ENCODE measurements around the gene ANKRD34B. TPM values are rescaled to one million over a fixed set of nuclear protein-coding genes. Genes with fewer than 3 reads are reported as not detected.

Gene ANKRD34B
- total RNA-seq = 1.5 and 2.2 TPM in 2 replicates

DNA sequence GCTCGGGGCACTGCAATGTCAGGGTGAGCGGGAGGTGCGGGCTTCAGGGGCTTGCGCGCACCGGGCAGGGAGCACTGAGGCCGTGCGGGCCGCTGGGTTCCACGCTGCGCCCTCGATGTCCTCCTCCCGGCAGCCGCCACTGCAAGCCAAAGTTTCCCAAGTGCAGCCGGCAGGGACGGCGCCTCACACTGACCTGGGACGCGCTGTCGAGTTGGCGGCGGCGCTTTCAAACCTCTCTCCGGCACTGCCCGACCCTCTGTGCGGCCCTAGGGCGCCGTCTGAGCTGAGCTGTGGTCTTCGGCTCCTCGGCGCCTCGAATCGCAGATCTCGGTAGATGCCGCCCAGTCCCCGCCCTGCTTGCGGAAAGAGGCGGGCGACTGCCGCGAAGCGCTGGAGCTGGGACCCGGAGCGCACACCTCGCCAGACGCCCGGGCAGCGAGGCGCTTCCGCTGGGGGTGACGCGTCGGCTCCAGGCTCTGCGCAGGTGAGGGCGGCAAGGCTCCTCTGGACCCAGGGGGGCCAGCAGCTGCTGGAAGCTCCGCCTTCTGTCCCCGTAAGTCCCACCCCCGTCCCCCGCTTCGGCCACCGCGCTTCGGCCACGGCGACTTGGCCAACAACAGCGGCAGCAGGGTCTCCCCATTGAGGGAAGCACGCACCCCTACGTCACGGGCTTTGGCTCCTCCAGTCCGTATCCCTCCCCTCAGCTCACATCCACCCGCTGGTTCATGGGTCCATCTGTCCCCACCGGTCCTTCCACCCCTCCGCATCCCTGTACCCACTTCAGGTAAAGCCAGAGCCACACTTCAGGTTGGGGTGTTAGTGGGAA is at the start of gene ANKRD34B:
Gene ANKRD34B (minus strand): TSS at position 320 of the 826 bp plus-strand sequence. CDS start 10,261 bp downstream, outside the sequence.
- Histone ChIP-seq H3K27me3 (ENCODE audit: control insufficient read depth, insufficient read depth, low read length) (peaks cover 21% of the 10 kb centered on the region), H3K4me3 (ENCODE audit: low read depth, low read length) (peak within 1 kb of the TSS; percentile 46)
- no peak for DNase-seq (ENCODE audit: low read depth)

DNA sequence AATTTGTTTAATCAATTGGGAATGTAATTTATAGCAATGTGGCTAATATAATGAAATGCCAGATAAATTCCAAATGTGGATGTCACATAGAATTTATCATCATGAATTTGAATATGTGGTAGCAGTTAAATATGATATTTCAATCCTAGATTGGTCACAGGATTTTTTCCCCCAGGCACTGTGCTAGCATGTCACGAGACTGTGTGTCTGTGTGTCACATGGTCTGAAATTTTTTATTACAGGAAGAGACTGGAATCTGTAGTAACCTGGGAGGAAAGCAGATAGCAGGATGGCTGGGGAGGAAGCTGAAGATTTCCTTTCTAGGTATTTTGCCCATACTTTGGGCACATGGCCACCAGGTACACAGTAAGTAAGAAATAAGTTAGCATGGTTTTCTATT is 49.0 kb upstream of the ANKRD34B start:
- Histone ChIP-seq H3K27me3 (ENCODE audit: control insufficient read depth, insufficient read depth, low read length) (no peaks in the 10 kb centered on the region), H3K36me3 (ENCODE audit: control insufficient read depth, insufficient read depth, low read length) (no peaks in the 10 kb centered on the region), H3K4me3 (ENCODE audit: low read depth, low read length) (no peak overlapping the region)
- TF ChIP-seq, protein P1, sequence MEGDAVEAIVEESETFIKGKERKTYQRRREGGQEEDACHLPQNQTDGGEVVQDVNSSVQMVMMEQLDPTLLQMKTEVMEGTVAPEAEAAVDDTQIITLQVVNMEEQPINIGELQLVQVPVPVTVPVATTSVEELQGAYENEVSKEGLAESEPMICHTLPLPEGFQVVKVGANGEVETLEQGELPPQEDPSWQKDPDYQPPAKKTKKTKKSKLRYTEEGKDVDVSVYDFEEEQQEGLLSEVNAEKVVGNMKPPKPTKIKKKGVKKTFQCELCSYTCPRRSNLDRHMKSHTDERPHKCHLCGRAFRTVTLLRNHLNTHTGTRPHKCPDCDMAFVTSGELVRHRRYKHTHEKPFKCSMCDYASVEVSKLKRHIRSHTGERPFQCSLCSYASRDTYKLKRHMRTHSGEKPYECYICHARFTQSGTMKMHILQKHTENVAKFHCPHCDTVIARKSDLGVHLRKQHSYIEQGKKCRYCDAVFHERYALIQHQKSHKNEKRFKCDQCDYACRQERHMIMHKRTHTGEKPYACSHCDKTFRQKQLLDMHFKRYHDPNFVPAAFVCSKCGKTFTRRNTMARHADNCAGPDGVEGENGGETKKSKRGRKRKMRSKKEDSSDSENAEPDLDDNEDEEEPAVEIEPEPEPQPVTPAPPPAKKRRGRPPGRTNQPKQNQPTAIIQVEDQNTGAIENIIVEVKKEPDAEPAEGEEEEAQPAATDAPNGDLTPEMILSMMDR (IDR thresholded peaks at IDR 0.05; ENCODE audit: insufficient read depth, low read length, poor library complexity, severe bottlenecking) = no peak
- DNase-seq (ENCODE audit: low read depth) = no peak

More for the DNA sequence above, at the start of gene ANKRD34B:
- TF ChIP-seq, protein P1 (IDR thresholded peaks at IDR 0.05; ENCODE audit: insufficient read depth, low read length, poor library complexity, severe bottlenecking) = no peak
- H3K36me3 ChIP-seq (ENCODE audit: control insufficient read depth, insufficient read depth, low read length) = no peaks in the 10 kb centered on the region

DNA sequence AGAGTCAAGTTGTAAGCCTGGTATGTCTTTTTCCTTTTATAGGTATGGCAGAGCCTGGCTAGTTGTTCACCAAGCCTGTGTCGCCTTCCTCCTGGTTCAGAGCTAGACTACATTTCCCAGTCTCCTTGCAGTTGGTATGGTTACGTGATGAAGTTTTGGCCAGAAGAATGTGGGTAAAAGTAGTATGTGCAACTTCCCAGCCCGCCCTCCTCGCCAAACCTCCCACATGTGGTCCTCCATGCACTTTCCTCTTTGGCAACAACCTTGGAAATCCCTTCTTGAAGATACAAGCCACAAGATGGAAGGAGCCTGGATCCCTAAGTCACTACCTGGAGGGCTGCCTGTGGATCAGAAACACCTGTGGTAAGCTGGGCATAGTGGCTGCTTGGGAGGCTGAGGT is 48.4 kb upstream of the ANKRD34B start:
- H3K4me3 ChIP-seq (ENCODE audit: low read depth, low read length) = no peak overlapping the region
- no peak for DNase-seq (ENCODE audit: low read depth)
- no peaks in the 10 kb centered on the region for H3K27me3 ChIP-seq (ENCODE audit: control insufficient read depth, insufficient read depth, low read length)
- H3K36me3 ChIP-seq (ENCODE audit: control insufficient read depth, insufficient read depth, low read length) = no peaks in the 10 kb centered on the region
- TF ChIP-seq, protein P1 (IDR thresholded peaks at IDR 0.05; ENCODE audit: insufficient read depth, low read length, poor library complexity, severe bottlenecking) = no peak

GRCh38 chr5:80615266-80615914 is 45.3 kb upstream of the ANKRD34B start:
- no peak for DNase-seq (ENCODE audit: low read depth)
- TF ChIP-seq, protein P1 (IDR thresholded peaks at IDR 0.05; ENCODE audit: insufficient read depth, low read length, poor library complexity, severe bottlenecking) = no peak
- Histone ChIP-seq H3K4me3 (ENCODE audit: low read depth, low read length) (no peak overlapping the region), H3K36me3 (ENCODE audit: control insufficient read depth, insufficient read depth, low read length) (no peaks in the 10 kb centered on the region), H3K27me3 (ENCODE audit: control insufficient read depth, insufficient read depth, low read length) (no peaks in the 10 kb centered on the region)

DNA sequence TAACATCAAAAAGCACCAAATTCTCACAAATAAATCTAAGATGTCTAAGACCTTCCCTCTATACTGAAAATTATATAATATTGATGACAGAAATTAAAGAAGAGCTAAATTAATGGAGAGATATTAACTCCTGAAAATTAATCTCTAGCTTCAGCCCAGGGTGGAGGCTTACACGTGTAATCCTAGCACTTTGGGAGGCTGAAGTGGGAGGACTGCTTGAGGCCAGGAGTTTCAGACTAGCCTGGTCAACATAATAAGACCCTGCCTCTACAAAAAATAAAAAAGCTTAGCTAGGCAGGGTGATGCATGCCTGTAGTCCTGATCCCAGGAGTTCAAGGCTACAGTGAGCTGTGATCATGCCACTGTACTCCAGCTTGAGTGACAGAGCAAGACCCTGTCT is 39.6 kb upstream of the ANKRD34B start:
- TF ChIP-seq, protein P1 (IDR thresholded peaks at IDR 0.05; ENCODE audit: insufficient read depth, low read length, poor library complexity, severe bottlenecking) = no peak
- no peaks in the 10 kb centered on the region for H3K27me3 ChIP-seq (ENCODE audit: control insufficient read depth, insufficient read depth, low read length)
- H3K4me3 ChIP-seq (ENCODE audit: low read depth, low read length) = no peak overlapping the region
- no peak for DNase-seq (ENCODE audit: low read depth)
- H3K36me3 ChIP-seq (ENCODE audit: control insufficient read depth, insufficient read depth, low read length) = no peaks in the 10 kb centered on the region

Data from kidney epithelial cell (primary cell).